Nephron progenitor cell (in vitro differentiated cells): ENCODE results near the gene GRIA1.

ENCODE experiments used
- DNase-seq: peaks from one replicate; pipeline ENCODE4 v3.0.0; 2021
- H3K27ac Mint-ChIP-seq: 2 replicates; pipeline ENCODE4 v1.8.0; 2021; ENCODE audit warnings: mild to moderate bottlenecking, moderate library complexity, mixed read lengths
- H3K27me3 Mint-ChIP-seq: 2 replicates; pipeline ENCODE4 v1.8.0; 2021; ENCODE audit warnings: mild to moderate bottlenecking, low read depth, mixed read lengths; ENCODE audit not compliant: poor library complexity
- H3K36me3 Mint-ChIP-seq: 2 replicates; pipeline ENCODE4 v1.8.0; 2021; ENCODE audit warnings: low read depth, mixed read lengths
- H3K4me1 Mint-ChIP-seq: 2 replicates; pipeline ENCODE4 v1.8.0; 2021; ENCODE audit warnings: mixed read lengths
- H3K4me3 Mint-ChIP-seq: 2 replicates; pipeline ENCODE4 v1.8.0; 2021; ENCODE audit warnings: mild to moderate bottlenecking, moderate library complexity, mixed read lengths
- H3K9me3 Mint-ChIP-seq: 2 replicates; pipeline ENCODE4 v1.8.0; 2021; ENCODE audit warnings: mild to moderate bottlenecking, moderate library complexity, mixed read lengths
- CTCF ChIP-seq: fragments of 200-600 bp; sonication (generic); IDR thresholded peaks from 2 replicates; pipeline ENCODE4 v1.5.0; 2021; ENCODE audit warnings: antibody characterized with exemption

GRIA1 gene

GRCh38 chr5:153458268-153458667 is 32.2 kb upstream of the GRIA1 start:
- Mint-ChIP-seq H3K27me3 (peaks cover 6% of the 10 kb centered on the region), H3K9me3 (no peaks in the 10 kb centered on the region), H3K36me3 (no peaks in the 10 kb centered on the region), H3K4me1 (no peaks in the 10 kb centered on the region), H3K27ac (no peak overlapping the region), H3K4me3 (no peak overlapping the region)
- no peak for DNase-seq
- TF ChIP-seq CTCF = no peak

- H3K4me1 Mint-ChIP-seq = no peaks in the 10 kb centered on the region
- no peaks in the 10 kb centered on the region for H3K36me3 Mint-ChIP-seq
- H3K27me3 Mint-ChIP-seq = peaks cover 6% of the 10 kb centered on the region
- no peak for TF ChIP-seq CTCF
- no peak overlapping the region for H3K4me3 Mint-ChIP-seq
- no peak overlapping the region for H3K27ac Mint-ChIP-seq
- no peak for DNase-seq
- no peaks in the 10 kb centered on the region for H3K9me3 Mint-ChIP-seq
Measured at GRCh38 chr5:153459051-153459743, 31.3 kb upstream of the GRIA1 start.

- Mint-ChIP-seq H3K27ac (no peak overlapping the region), H3K4me1 (no peaks in the 10 kb centered on the region), H3K4me3 (no peak overlapping the region), H3K36me3 (no peaks in the 10 kb centered on the region), H3K27me3 (peaks cover 3% of the 10 kb centered on the region), H3K9me3 (no peaks in the 10 kb centered on the region)
- no peak for DNase-seq
- no peak for TF ChIP-seq CTCF
Measured at GRCh38 chr5:153460421-153460820, 30.0 kb upstream of the GRIA1 start.

- Mint-ChIP-seq H3K4me1 (no peaks in the 10 kb centered on the region), H3K9me3 (peaks cover 8% of the 10 kb centered on the region), H3K27me3 (peaks cover 3% of the 10 kb centered on the region), H3K27ac (no peak overlapping the region), H3K36me3 (no peaks in the 10 kb centered on the region), H3K4me3 (no peak overlapping the region)
- no peak for TF ChIP-seq CTCF
- no peak for DNase-seq
Measured at GRCh38 chr5:153461341-153461740, 29.1 kb upstream of the GRIA1 start.

GRCh38 chr5:153463806-153464205 is 26.7 kb upstream of the GRIA1 start:
- H3K4me3 Mint-ChIP-seq = no peak overlapping the region
- H3K4me1 Mint-ChIP-seq = no peaks in the 10 kb centered on the region
- H3K9me3 Mint-ChIP-seq = peaks cover 8% of the 10 kb centered on the region
- no peak for DNase-seq
- no peaks in the 10 kb centered on the region for H3K36me3 Mint-ChIP-seq
- H3K27ac Mint-ChIP-seq = no peak overlapping the region
- no peaks in the 10 kb centered on the region for H3K27me3 Mint-ChIP-seq
- TF ChIP-seq CTCF = no peak

- Mint-ChIP-seq H3K4me1 (no peaks in the 10 kb centered on the region), H3K27me3 (no peaks in the 10 kb centered on the region)
Measured at GRCh38 chr5:153467546-153467945, 22.9 kb upstream of the GRIA1 start.

More at GRCh38 chr5:153467546-153467945, 22.9 kb upstream of the GRIA1 start:
- Mint-ChIP-seq H3K9me3 (peaks cover 8% of the 10 kb centered on the region), H3K4me3 (no peak overlapping the region), H3K36me3 (no peaks in the 10 kb centered on the region), H3K27ac (no peak overlapping the region)
- no peak for TF ChIP-seq CTCF
- no peak for DNase-seq
